Measurements from ENCODE around the gene CCDC159. TPM values are rescaled to one million over a fixed set of nuclear protein-coding genes. Genes with fewer than 3 reads are reported as not detected.

CCDC159 gene
- total RNA-seq, 1 experiment from 2014 or later, result 6.8 TPM

DNA sequence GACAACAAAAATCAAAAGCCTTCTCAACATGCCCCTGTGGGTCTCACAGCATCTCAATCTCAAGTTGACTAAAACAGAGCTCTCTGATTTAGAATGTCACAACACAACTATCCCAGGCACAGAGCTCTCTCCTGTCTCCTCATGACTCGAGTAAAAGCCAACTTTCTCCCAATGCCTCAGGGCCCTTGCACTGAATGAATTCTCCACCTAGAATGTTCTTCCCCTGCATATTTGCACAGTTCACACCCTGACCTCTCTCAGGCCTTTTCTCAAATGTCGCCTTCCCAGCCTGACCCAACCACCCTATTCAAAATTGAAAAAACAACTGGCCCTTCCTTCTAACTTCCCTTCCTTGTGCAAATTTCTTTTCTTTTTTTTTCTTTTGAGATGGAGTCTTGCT is 24.4 kb downstream of the CCDC159 start:
- DNase-seq (ENCODE audit: low spot score), result no peak
- H3K36me3 Mint-ChIP-seq, result peaks cover 3% of the 10 kb centered on the region; the same call in 1 of the 2 replicates
- ChIA-PET POLR2A (no interaction called here), CTCF (interaction anchor here (1.2 to 4.0 kb wide), 5 partner anchors 9 to 143 kb away, joined by 3 to 22 read pairs (median 10); no protein-coding TSS in a partner anchor)
- H3K9me3 Mint-ChIP-seq, result no peaks in the 10 kb centered on the region
- H3K27me3 Mint-ChIP-seq (ENCODE audit: low read depth), result no peaks in the 10 kb centered on the region
- no peak for ATAC-seq
- H3K4me1 Mint-ChIP-seq, result peaks cover 4% of the 10 kb centered on the region; the same call in 1 of the 2 replicates
- no peak overlapping the region for H3K27ac Mint-ChIP-seq
- TF ChIP-seq, protein P1, sequence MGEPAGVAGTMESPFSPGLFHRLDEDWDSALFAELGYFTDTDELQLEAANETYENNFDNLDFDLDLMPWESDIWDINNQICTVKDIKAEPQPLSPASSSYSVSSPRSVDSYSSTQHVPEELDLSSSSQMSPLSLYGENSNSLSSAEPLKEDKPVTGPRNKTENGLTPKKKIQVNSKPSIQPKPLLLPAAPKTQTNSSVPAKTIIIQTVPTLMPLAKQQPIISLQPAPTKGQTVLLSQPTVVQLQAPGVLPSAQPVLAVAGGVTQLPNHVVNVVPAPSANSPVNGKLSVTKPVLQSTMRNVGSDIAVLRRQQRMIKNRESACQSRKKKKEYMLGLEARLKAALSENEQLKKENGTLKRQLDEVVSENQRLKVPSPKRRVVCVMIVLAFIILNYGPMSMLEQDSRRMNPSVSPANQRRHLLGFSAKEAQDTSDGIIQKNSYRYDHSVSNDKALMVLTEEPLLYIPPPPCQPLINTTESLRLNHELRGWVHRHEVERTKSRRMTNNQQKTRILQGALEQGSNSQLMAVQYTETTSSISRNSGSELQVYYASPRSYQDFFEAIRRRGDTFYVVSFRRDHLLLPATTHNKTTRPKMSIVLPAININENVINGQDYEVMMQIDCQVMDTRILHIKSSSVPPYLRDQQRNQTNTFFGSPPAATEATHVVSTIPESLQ (CRISPR knock-in tag; IDR thresholded peaks at IDR 0.05), result no peak
- TF ChIP-seq, protein P2, sequence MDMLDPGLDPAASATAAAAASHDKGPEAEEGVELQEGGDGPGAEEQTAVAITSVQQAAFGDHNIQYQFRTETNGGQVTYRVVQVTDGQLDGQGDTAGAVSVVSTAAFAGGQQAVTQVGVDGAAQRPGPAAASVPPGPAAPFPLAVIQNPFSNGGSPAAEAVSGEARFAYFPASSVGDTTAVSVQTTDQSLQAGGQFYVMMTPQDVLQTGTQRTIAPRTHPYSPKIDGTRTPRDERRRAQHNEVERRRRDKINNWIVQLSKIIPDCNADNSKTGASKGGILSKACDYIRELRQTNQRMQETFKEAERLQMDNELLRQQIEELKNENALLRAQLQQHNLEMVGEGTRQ (CRISPR knock-in tag; IDR thresholded peaks at IDR 0.05), result no peak
- TF ChIP-seq, protein P3, sequence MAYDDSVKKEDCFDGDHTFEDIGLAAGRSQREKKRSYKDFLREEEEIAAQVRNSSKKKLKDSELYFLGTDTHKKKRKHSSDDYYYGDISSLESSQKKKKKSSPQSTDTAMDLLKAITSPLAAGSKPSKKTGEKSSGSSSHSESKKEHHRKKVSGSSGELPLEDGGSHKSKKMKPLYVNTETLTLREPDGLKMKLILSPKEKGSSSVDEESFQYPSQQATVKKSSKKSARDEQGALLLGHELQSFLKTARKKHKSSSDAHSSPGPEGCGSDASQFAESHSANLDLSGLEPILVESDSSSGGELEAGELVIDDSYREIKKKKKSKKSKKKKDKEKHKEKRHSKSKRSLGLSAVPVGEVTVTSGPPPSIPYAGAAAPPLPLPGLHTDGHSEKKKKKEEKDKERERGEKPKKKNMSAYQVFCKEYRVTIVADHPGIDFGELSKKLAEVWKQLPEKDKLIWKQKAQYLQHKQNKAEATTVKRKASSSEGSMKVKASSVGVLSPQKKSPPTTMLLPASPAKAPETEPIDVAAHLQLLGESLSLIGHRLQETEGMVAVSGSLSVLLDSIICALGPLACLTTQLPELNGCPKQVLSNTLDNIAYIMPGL (CRISPR knock-in tag; IDR thresholded peaks at IDR 0.05), result no peak
- TF ChIP-seq ZNF671 (CRISPR knock-in tag; IDR thresholded peaks at IDR 0.05) (no peak), OVOL2 (CRISPR knock-in tag; IDR thresholded peaks at IDR 0.05; ENCODE audit: borderline replicate concordance) (no peak), NFATC4 (CRISPR knock-in tag; IDR thresholded peaks at IDR 0.05) (no peak), RORB (CRISPR knock-in tag; IDR thresholded peaks at IDR 0.05) (no peak), GTF2I (CRISPR knock-in tag; conservative IDR thresholded peaks at IDR 0.05) (no peak), CREB1 (CRISPR knock-in tag; IDR thresholded peaks at IDR 0.05) (no peak), ZNF423 (CRISPR knock-in tag; IDR thresholded peaks at IDR 0.05) (no peak), RELA (CRISPR knock-in tag; IDR thresholded peaks at IDR 0.05; ENCODE audit: borderline replicate concordance) (no peak), NR1H2 (CRISPR knock-in tag; IDR thresholded peaks at IDR 0.05) (no peak), KAT7 (CRISPR knock-in tag; IDR thresholded peaks at IDR 0.05; ENCODE audit: borderline replicate concordance) (no peak), HMGA2 (CRISPR knock-in tag; IDR thresholded peaks at IDR 0.05) (no peak)
- TF ChIP-seq, protein P4, sequence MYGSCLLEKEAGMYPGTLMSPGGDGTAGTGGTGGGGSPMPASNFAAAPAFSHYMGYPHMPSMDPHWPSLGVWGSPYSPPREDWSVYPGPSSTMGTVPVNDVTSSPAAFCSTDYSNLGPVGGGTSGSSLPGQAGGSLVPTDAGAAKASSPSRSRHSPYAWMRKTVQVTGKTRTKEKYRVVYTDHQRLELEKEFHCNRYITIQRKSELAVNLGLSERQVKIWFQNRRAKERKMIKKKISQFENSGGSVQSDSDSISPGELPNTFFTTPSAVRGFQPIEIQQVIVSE (CRISPR knock-in tag; IDR thresholded peaks at IDR 0.05; ENCODE audit: borderline replicate concordance), result no peak
- TF ChIP-seq, protein P5, sequence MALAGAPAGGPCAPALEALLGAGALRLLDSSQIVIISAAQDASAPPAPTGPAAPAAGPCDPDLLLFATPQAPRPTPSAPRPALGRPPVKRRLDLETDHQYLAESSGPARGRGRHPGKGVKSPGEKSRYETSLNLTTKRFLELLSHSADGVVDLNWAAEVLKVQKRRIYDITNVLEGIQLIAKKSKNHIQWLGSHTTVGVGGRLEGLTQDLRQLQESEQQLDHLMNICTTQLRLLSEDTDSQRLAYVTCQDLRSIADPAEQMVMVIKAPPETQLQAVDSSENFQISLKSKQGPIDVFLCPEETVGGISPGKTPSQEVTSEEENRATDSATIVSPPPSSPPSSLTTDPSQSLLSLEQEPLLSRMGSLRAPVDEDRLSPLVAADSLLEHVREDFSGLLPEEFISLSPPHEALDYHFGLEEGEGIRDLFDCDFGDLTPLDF (CRISPR knock-in tag; IDR thresholded peaks at IDR 0.05), result no peak
- H3K4me3 Mint-ChIP-seq, result no peak overlapping the region

DNA sequence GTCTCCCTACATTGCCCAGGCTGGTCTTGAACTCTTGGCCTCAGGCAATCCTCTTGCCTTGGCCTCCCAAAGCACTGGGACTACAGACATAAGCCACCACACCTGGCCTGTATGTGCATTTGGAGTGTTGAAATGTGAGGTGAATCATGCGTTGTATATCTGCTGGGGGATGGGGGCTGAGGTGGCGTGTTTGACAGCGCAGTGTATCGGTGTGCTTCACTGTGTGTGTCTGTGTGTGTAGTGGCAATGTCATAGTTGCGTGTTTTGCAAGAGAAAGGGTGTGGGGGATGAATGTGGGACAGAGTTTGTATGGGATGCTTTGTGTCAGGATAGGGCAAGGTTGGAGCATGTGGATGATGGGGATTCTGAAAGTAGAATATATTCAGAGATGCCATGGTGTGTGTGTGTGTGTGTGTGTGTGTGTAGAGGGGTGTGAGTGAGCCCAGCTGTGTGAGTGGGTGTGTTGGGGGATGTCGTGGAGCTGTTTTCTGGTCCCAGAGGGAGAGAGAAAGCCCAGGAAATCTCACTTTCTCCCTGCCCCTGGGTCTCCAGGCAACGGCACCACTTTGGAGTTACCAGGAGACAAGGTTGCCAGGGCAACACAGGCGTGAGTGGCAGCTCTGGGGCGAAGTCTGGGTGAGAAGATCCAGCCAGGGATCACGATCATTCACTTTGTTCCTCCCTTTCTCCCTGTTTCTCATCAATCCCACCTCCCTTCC is 27.0 kb downstream of the CCDC159 start:
- Mint-ChIP-seq H3K4me1 (peaks cover 15% of the 10 kb centered on the region), H3K27ac (peak overlapping the region; percentile 2; the same call in 1 of the 2 replicates), H3K27me3 (ENCODE audit: low read depth) (no peaks in the 10 kb centered on the region), H3K4me3 (no peak overlapping the region; the same call in 1 of the 2 replicates), H3K9me3 (no peaks in the 10 kb centered on the region), H3K36me3 (peaks cover 6% of the 10 kb centered on the region)
- CTCF ChIA-PET, result interaction anchor here (0.9 to 3.3 kb wide), 6 partner anchors 10 to 79 kb away, joined by 3 to 40 read pairs (median 16); partner anchors contain the start of genes EPOR and RAB3D
- ATAC-seq, result no peak
- TF ChIP-seq KAT7 (CRISPR knock-in tag; IDR thresholded peaks at IDR 0.05; ENCODE audit: borderline replicate concordance) (no peak), ZNF121 (CRISPR knock-in tag; IDR thresholded peaks at IDR 0.05) (no peak), HMGA2 (CRISPR knock-in tag; IDR thresholded peaks at IDR 0.05) (no peak), GRHL2 (CRISPR knock-in tag; IDR thresholded peaks at IDR 0.05; ENCODE audit: insufficient replicate concordance, severe bottlenecking) (no peak)
- TF ChIP-seq, protein P6, sequence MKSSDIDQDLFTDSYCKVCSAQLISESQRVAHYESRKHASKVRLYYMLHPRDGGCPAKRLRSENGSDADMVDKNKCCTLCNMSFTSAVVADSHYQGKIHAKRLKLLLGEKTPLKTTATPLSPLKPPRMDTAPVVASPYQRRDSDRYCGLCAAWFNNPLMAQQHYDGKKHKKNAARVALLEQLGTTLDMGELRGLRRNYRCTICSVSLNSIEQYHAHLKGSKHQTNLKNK (CRISPR knock-in tag; IDR thresholded peaks at IDR 0.05), result no peak
- TF ChIP-seq, protein P7, sequence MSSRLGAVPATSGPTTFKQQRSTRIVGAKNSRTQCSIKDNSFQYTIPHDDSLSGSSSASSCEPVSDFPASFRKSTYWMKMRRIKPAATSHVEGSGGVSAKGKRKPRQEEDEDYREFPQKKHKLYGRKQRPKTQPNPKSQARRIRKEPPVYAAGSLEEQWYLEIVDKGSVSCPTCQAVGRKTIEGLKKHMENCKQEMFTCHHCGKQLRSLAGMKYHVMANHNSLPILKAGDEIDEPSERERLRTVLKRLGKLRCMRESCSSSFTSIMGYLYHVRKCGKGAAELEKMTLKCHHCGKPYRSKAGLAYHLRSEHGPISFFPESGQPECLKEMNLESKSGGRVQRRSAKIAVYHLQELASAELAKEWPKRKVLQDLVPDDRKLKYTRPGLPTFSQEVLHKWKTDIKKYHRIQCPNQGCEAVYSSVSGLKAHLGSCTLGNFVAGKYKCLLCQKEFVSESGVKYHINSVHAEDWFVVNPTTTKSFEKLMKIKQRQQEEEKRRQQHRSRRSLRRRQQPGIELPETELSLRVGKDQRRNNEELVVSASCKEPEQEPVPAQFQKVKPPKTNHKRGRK (CRISPR knock-in tag; IDR thresholded peaks at IDR 0.05; ENCODE audit: borderline replicate concordance), result no peak
- TF ChIP-seq, protein P8, sequence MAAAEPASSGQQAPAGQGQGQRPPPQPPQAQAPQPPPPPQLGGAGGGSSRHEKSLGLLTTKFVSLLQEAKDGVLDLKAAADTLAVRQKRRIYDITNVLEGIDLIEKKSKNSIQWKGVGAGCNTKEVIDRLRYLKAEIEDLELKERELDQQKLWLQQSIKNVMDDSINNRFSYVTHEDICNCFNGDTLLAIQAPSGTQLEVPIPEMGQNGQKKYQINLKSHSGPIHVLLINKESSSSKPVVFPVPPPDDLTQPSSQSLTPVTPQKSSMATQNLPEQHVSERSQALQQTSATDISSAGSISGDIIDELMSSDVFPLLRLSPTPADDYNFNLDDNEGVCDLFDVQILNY (CRISPR knock-in tag; IDR thresholded peaks at IDR 0.05), result no peak
- POLR2A ChIA-PET, result interaction anchor here (0.6 to 3.1 kb wide), 6 partner anchors 10 to 102 kb away, joined by 3 to 16 read pairs (median 5); partner anchors contain the start of genes CCDC159, EPOR, RAB3D and TMEM205
- peak; percentile 45 for DNase-seq (ENCODE audit: low spot score)
